ENCODE results near the gene MLLT1.
A peak's percentile ranks its signal among the peaks of the same experiment; 100 is the strongest.

Gene MLLT1

GRCh38 chr19:6204866-6205723 lies 74.7 kb downstream of the MLLT1 start:
- no peak for DNase-seq

- no peak for DNase-seq
These were observed 75.6 kb downstream of the MLLT1 start for GRCh38 chr19:6204212-6204611.

DNA sequence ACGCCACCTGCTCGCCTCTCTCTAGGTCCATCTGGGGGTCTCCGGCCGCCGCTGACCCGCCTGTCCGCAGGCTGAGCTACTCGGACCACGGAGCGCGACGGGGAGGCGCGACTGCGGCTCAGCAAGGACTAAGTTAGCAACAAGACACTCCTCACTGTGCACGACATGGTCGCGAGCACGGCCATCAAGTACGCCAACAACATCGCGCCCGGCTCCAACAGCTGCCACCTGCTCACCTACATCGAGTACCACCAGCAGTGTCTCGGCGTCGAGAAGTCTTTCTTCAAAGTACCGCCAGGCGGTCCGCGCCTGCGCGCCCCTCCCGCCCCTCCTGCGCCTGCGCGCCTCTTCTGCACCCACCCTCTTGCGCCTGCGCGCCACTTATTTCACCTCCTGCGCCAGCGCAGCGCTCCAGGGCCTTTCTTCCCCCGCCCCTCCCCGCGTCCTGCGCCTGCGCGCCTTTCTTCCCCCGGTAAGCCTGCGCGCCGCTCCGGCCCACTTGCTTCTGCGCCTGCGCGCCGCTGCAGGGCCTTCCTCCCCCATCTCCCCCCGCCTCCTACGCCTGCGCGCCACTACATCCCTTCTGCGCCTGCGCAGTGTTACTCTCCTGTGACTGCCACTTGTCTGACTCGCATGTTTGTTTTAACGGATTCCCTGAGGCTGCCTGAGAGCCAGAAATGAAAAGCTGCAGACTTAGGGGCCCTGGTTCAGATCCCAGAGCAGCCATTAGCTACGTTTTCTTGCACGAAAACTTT lies 80.4 kb downstream of the MLLT1 start:
- DNase-seq: peak; percentile 94

DNA sequence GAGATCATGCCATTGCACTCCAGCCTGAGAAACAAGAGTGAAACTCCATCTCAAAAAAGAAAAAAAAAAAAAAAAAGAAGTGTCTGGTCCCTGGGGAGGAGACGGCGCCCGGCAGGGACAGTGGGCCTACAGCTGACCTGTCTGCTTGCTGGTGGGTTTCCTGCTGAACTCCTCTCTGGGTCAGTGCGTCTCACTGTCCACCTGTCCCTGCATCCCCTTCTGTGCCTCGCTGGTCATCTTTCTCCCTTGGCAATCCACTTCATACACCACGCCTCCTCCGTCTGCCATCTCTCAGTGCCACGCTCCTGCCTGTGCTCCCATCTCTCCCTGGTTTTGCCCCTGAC lies 80.9 kb downstream of the MLLT1 start:
- no peak for DNase-seq

GRCh38 chr19:6196361-6196760 lies 83.4 kb downstream of the MLLT1 start:
- DNase-seq: no peak

DNA sequence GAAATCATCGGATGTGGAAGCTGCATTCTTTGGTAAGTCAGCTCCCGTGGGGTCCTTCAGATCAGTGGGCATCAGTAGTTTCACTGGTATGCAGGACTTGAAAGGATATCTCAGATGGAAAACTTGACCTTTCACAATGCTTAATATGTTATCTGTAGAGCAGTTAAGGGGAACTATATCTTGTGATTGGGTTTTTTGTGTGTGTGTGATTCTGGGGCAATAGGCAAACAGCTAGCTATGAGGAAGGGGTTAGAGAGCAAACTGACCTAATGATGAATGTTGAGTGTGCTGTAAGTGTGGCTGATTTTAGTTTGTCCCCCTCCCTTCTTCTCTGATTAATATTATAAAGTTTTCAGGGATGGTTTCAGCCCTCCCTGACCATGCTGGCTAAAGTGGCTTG lies 91.0 kb downstream of the MLLT1 start:
- no peak for DNase-seq

- DNase-seq: no peak
These were observed 92.4 kb downstream of the MLLT1 start for GRCh38 chr19:6187374-6187773.

DNA sequence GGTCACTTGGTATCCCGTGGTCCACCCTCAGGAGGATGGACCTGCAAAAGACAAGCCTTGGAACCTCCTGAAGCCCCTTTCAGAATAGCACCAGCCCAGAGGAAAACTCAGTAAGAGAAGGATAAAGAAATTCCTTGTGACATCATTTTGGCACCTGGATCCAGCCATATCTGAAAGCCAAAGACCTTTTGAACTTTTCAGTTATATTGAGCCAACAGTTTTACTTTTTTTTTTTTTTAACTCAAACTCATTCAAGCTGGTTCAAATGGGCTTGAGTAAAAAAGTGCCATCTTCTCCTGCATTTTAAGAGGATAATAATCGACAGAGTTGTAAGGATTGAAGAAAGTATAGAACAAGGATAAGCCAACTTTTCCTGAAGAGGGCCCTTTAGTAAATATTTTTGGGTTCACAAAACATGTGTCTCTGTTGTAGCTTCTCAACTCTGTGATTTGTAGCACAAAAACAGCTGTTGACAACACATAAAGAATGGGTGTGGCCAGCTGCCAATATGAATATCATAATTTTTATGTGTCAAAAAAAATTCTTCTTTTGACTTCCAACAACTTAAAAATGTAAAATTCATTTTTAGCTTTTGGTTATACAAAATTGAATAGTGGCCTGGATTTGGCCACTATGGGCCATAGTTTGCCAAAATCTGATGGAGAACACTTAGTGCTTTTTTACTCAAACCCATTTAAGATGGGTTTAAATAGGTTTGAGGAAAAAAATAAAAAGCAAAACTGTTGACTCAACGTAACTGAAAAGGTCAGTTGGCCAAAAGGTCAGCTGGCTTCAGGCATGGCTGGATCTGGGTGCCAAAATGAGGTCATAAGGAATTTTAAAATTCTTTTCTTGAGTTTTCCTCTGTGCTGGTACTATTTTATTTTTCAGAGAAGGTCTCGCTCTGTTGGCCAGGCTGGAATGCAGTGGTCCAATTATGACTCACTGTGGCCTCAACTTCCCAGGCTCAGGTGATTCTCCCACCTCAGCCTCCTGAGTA lies 93.6 kb downstream of the MLLT1 start:
- DNase-seq: no peak

- DNase-seq: no peak
These were observed 94.5 kb downstream of the MLLT1 start for GRCh38 chr19:6185093-6185834.

DNA sequence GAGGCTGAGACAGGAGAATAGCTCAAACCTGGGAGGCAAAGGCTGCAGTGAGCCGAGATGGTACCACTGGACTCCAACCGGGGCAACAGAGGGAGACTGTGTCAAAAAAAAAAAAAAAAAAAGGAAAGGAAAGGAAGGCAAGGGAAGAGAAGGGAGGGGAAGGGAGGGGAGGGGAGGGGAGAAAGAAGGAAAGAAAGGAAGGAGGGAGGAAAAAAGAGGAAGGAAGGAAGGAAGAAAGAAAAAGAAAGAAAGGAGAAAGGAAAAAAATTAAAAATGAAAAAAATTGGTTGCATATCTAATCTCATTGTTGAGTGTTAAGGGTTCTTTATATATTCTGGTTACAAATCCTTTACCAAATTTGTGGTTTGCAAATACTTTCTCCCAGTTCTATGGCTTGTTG lies 98.7 kb downstream of the MLLT1 start:
- DNase-seq: no peak

GRCh38 chr19:6173190-6173589 lies 106.6 kb downstream of the MLLT1 start:
- no peak for DNase-seq

DNA sequence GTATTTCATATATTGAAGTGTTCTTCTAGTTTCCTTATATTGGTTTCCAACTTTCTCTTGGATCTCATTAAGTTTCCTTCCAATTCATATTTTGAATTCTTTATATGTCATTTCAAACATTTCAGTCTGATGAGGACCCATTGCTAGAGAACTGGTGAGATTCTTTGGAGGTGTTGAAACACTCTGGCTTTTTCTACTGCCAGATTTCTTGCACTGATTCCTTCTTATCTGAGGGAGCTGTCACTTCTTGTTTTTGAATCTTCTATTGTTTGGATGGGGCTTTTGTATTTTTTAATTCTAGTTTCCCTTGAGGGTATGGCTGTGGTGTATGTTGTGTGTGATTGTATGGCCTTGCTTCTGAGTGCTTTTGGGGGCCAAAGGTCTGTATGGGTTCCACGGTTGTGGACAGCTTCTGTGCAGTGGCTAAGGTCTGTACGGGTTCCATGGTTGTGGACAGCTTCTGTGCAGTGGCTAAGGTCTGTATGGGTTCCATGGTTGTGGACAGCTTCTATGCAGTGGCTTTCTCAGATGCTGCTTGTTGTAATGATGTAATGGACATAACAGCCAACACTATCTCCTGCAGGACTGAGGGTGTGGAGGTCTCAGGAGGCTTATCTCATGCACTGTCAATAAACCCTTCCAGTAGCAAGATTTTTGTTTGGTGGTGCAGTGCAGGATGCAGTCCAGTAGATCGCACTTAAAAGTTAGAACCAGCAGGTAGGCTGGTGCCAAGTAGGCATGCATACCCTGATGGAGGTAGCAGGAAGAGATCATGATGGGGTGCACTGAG lies 107.5 kb downstream of the MLLT1 start:
- DNase-seq: no peak

DNA sequence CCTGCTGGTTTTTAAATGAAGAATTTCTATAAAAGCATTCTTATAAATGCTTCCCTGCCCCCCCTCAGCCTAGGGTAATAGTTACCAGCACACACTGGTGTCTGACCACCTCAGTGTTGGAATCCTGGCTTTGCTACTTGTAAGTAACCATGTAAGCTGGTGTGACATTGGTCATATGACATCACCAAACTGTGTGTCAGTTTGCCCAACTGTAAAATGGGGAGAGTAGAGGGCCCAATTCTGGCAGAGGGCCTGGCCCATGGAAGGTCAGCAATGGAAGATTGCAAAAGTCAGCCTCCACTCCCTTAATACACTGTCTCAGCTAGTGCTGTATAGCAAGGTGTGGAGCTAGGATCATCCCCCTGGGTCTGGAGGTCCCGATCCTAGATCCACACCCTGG lies 112.7 kb downstream of the MLLT1 start:
- DNase-seq: no peak

DNA sequence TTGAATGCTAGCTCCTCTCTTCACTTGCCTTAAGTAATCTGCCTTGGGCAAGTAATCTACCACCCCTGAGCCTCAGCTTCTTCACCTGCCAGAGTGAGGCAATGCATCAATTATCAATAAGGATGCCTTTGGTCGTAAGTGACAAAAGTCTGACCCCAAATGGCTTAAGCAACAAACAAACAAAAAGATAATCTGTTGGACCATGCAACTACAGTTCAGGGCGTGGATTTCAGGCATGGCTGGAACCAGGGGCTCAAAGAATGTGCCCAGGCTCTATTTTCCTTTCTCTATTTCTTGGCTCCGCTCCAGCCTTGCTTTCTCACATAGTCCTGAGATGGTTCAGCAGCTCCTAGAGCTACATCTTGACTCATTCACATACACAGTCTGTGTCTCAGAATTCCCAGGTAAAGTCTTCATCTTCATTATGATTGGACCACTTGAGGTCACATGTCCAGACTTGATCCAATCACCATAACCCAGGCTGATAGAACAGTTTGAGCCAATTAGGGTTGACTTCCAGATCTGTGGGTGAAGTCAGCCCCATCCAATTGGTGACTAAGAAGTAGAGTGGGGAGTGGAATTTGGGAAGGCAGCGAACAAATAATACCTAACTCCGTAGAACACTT lies 114.8 kb downstream of the MLLT1 start:
- DNase-seq: no peak

DNA sequence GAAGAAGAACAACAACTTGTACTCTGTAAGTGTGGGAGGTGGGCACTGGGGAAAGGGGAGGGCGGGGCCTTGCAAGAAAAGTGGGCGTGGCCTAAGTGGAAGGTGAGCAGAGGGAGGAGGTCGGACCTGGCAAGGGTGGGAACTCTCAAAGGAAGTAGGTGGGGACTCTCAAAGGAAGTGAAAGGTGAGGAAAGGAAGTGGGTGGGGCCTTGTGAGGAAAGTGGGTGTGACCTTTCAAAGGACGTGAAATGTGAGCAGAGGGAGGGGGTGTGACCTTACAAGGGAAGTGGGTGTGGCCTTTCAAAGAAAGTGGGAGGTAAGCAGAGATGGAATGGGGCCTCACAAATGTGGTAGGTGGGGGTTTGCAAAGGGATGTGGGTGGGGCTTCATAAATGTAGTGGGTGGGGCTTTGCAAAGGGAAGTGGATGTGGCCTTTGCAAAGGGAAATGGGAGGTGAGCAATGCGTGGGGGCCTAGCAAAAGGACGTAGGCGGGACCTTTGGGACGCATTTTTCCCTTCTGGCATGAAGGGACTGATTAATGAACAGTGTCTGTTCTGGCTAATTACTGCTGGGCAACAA lies 118.4 kb downstream of the MLLT1 start:
- DNase-seq: peak; percentile 0

Measured in NCI-H1694 treated with DMSO at 0.1 percent for 48 hours (cell line).